ENCODE results near the gene KRTAP2-2.
"Not testable (repeated sequence)": the region's sequence is repeated elsewhere in the genome, so short reads cannot be mapped to it uniquely, and the experiment has no call there.

The KRTAP2-2 gene

DNA sequence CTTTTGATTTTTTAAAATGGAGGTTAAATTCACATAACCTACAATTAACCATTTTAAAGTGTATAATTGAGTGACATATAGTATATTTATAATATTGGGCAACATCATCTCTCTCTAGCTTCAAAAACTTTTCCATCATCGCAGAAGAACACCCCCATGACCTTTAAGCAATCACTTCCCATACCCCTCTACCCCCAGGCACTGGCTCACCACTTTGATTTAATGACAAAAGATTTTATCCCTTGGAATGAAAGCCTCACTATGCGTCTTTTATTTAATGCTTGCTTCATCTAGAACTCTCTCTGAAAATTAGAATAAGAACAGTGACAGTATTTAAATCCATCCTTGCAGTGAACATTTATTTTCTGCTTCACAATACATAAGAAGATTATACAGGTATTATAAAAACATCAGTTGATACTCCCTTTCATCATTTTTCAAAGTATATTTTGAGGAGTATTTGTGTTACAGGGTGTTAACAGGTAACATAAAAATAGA is 17.1 kb downstream of the KRTAP2-2 start:
- Histone ChIP-seq H3K36me3 (no peaks in the 10 kb centered on the region), H3K4me3 (ENCODE audit: low read depth, low read length) (no peak overlapping the region), H3K9me3 (ENCODE audit: severe bottlenecking) (peaks cover 3% of the 10 kb centered on the region), H3K27ac (no peak overlapping the region), H3K27me3 (ENCODE audit: insufficient read depth, low read depth, severe bottlenecking) (no peaks in the 10 kb centered on the region)
- no peak for TF ChIP-seq CTCF (IDR thresholded peaks at IDR 0.05; ENCODE audit: low read depth, low read length)
- no peak for DNase-seq

- not testable (repeated sequence) for H3K36me3 ChIP-seq; H3K4me3 ChIP-seq (ENCODE audit: low read depth, low read length); DNase-seq; H3K27ac ChIP-seq; H3K9me3 ChIP-seq (ENCODE audit: severe bottlenecking); H3K27me3 ChIP-seq (ENCODE audit: insufficient read depth, low read depth, severe bottlenecking)
Observed at GRCh38 chr17:41034346-41034935, 20.6 kb downstream of the KRTAP2-2 start, which contains the start of gene KRTAP1-3. Gene KRTAP1-3 (minus strand): TSS chr17:41034874. CDS start chr17:41034821, 53 bp downstream.

- no peaks in the 10 kb centered on the region for H3K36me3 ChIP-seq
- H3K9me3 ChIP-seq (ENCODE audit: severe bottlenecking): no peaks in the 10 kb centered on the region
- H3K4me3 ChIP-seq (ENCODE audit: low read depth, low read length): no peak within 1 kb of the TSS
- TF ChIP-seq CTCF (IDR thresholded peaks at IDR 0.05; ENCODE audit: low read depth, low read length): no peak
- no peak within 1 kb of the TSS for H3K27ac ChIP-seq
- DNase-seq: no peak
- no peaks in the 10 kb centered on the region for H3K27me3 ChIP-seq (ENCODE audit: insufficient read depth, low read depth, severe bottlenecking)
Observed at GRCh38 chr17:41029633-41030245, 25.3 kb downstream of the KRTAP2-2 start, which contains the start of gene KRTAP1-4. Gene KRTAP1-4 (minus strand): TSS chr17:41030195. CDS start chr17:41030078, 117 bp downstream.

GRCh38 chr17:41026715-41027471 is 28.1 kb downstream of the KRTAP2-2 start, which contains the start of gene KRTAP1-5:
Gene KRTAP1-5 (minus strand): TSS chr17:41027208. CDS start chr17:41027155, 53 bp downstream.
- Histone ChIP-seq H3K27ac (no peak within 1 kb of the TSS), H3K36me3 (no peaks in the 10 kb centered on the region), H3K9me3 (ENCODE audit: severe bottlenecking) (no peaks in the 10 kb centered on the region), H3K4me3 (ENCODE audit: low read depth, low read length) (no peak within 1 kb of the TSS), H3K27me3 (ENCODE audit: insufficient read depth, low read depth, severe bottlenecking) (no peaks in the 10 kb centered on the region)
- no peak for DNase-seq
- no peak for TF ChIP-seq CTCF (IDR thresholded peaks at IDR 0.05; ENCODE audit: low read depth, low read length)

- Histone ChIP-seq H3K27ac (no peak overlapping the region), H3K4me3 (ENCODE audit: low read depth, low read length) (no peak overlapping the region), H3K9me3 (ENCODE audit: severe bottlenecking) (peaks cover 3% of the 10 kb centered on the region), H3K36me3 (no peaks in the 10 kb centered on the region), H3K27me3 (ENCODE audit: insufficient read depth, low read depth, severe bottlenecking) (no peaks in the 10 kb centered on the region)
- DNase-seq: no peak
- TF ChIP-seq CTCF (IDR thresholded peaks at IDR 0.05; ENCODE audit: low read depth, low read length): no peak
Observed at GRCh38 chr17:41024697-41025096, 30.3 kb downstream of the KRTAP2-2 start.

- H3K4me3 ChIP-seq (ENCODE audit: low read depth, low read length): no peak overlapping the region
- H3K36me3 ChIP-seq: no peaks in the 10 kb centered on the region
- H3K27me3 ChIP-seq (ENCODE audit: insufficient read depth, low read depth, severe bottlenecking): no peaks in the 10 kb centered on the region
- H3K9me3 ChIP-seq (ENCODE audit: severe bottlenecking): peaks cover 3% of the 10 kb centered on the region
- H3K27ac ChIP-seq: no peak overlapping the region
- TF ChIP-seq CTCF (IDR thresholded peaks at IDR 0.05; ENCODE audit: low read depth, low read length): no peak
- DNase-seq: no peak
Observed at GRCh38 chr17:41020336-41020735, 34.7 kb downstream of the KRTAP2-2 start.
